PC-9 (cell line): Measurements from ENCODE around the gene UNC13D. TPM values are rescaled to one million over a fixed set of nuclear protein-coding genes. Genes with fewer than 3 reads are reported as not detected.

Experiments
- BruUV-seq: library from RNA; stranded (reverse); fragments of 400-500 nt; replicated peaks from 2 replicates; lab custom pipeline; 2021; lab: Mats Ljungman, UMichigan
- CTCF ChIA-PET: fragments of 300-600 bp; sonication (Branson Sonifier 250); formaldehyde crosslinking; loops from one replicate; lab custom pipeline; 2022; ENCODE audit warnings: antibody characterized with exemption; lab: Charles Lee
- POLR2A ChIA-PET: fragments of 300-600 bp; sonication (Branson Sonifier 250); formaldehyde crosslinking; loops from one replicate; lab custom pipeline; 2022; ENCODE audit warnings: antibody characterized with exemption; ENCODE audit not compliant: unreplicated experiment; lab: Charles Lee
- DNase-seq, 2 experiments: peaks; one replicate each; pipeline versions ENCODE4 v3.0.0 to v3.0.0-alpha.2; 2015 to 2022; ENCODE audit warnings: mixed read lengths in 1 of 2
- H2AFZ ChIP-seq: fragments of 200-600 bp; sonication (generic); 2 replicates; pipeline ENCODE4 v1.8.1; 2017; ENCODE audit warnings: antibody characterized with exemption
- H3F3A ChIP-seq: fragments of 200-600 bp; sonication (generic); 2 replicates; pipeline ENCODE4 v1.8.1; 2017; ENCODE audit warnings: antibody characterized with exemption, mild to moderate bottlenecking, low read depth; ENCODE audit not compliant: insufficient read depth
- H3K27ac ChIP-seq: fragments of 200-600 bp; sonication (generic); 2 replicates; pipeline ENCODE4 v1.6.1; 2016; ENCODE audit warnings: mixed run types
- H3K27me3 ChIP-seq: fragments of 200-600 bp; sonication (generic); 2 replicates; pipeline ENCODE4 v1.6.1; 2016; ENCODE audit warnings: low read depth, mixed run types; ENCODE audit not compliant: insufficient read depth
- H3K36me3 ChIP-seq: fragments of 200-600 bp; sonication (generic); 2 replicates; pipeline ENCODE4 v1.6.1; 2016; ENCODE audit warnings: low read depth, mixed run types
- H3K4me1 ChIP-seq: fragments of 200-600 bp; sonication (generic); replicated peaks from 2 replicates; pipeline ENCODE4 v1.6.1; 2016; ENCODE audit warnings: mixed run types; ENCODE audit not compliant: insufficient read depth
- H3K4me2 ChIP-seq: fragments of 200-600 bp; sonication (generic); 2 replicates; pipeline ENCODE4 v1.6.1; 2017; ENCODE audit warnings: mixed run types
- H3K4me3 ChIP-seq: fragments of 200-600 bp; sonication (generic); 2 replicates; pipeline ENCODE4 v1.6.1; 2016; ENCODE audit warnings: mixed run types
- H3K79me2 ChIP-seq: fragments of 200-600 bp; sonication (generic); 2 replicates; pipeline ENCODE4 v1.6.1; 2017; ENCODE audit warnings: low read depth, mixed run types
- H3K9me2 ChIP-seq: fragments of 200-600 bp; sonication (generic); 2 replicates; pipeline ENCODE4 v1.8.1; 2017; ENCODE audit warnings: mild to moderate bottlenecking; ENCODE audit not compliant: insufficient read depth
- H3K9me3 ChIP-seq: fragments of 200-600 bp; sonication (generic); 2 replicates; pipeline ENCODE4 v1.8.1; 2016; ENCODE audit warnings: low read depth; ENCODE audit not compliant: insufficient read depth
- H4K20me1 ChIP-seq: fragments of 200-600 bp; sonication (generic); 2 replicates; pipeline ENCODE4 v1.8.1; 2017; ENCODE audit not compliant: insufficient read depth
- EZH2 ChIP-seq: fragments of 200-600 bp; sonication (generic); IDR thresholded peaks from 2 replicates; pipeline ENCODE4 v1.8.0; 2017; ENCODE audit warnings: antibody characterized with exemption, low read depth
- intact Hi-C: fragments of 100-400 bp; cut with micrococcal nuclease; formaldehyde crosslinking; loops from one replicate; pipeline ENCODE4 v1.10.0; 2022; ENCODE audit not compliant: unreplicated experiment
- total RNA-seq: library from RNA; stranded (reverse); gene quantifications from 2 replicates; pipeline ENCODE4 v1.2.3, GENCODE V29; 2021
- TF ChIP-seq, protein P1 (sequence below): fragments of 200-600 bp; sonication (generic); conservative IDR thresholded peaks from 2 replicates; pipeline ENCODE4 v1.6.1; 2017; ENCODE audit warnings: mixed run types, antibody characterized with exemption, mild to moderate bottlenecking, moderate library complexity

Gene UNC13D
- total RNA-seq, 1 experiment from 2014 or later = 94.4 TPM

DNA sequence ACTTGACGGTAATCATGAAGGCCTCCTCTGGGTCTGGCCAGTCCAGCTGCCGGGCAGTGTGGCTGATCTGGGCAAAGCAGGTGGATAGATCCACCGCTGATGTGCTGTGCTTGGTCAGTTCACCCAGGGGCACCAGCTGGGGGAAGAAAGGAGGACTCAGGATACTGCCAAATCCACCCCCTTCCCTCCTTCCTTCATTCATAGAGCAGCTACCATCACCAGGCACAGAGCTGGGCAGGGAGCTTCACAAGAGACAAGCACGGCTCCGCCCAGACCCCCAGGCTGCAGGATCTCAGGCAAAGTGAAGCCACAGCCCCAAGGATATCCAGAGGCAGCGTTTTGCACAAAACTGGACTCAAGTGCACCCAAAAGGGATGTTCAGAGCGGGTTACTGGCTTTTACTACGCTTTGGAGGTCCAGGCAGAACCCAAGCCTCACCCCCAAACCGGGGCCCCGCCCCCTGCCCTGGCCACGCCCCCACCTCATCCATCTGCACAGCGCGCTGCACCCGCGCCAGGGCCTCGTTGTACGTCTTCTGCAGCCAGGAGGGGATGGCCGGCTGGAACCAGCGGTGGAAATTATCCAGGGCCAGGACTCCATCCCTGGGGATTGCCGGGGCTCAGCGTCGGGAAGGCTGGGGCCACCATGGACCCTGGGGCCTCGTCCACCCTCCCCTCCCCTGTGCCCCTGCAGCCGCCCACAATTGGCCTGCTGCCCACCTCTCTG, 9.1 kb downstream of the UNC13D start:
- H3F3A ChIP-seq = peaks cover 4% of the 10 kb centered on the region; the same call in 1 of the 2 replicates
- no peak overlapping the region for H2AFZ ChIP-seq
- no peaks in the 10 kb centered on the region for H4K20me1 ChIP-seq
- no peak for DNase-seq
- no peak for TF ChIP-seq EZH2
- TF ChIP-seq, protein P1, sequence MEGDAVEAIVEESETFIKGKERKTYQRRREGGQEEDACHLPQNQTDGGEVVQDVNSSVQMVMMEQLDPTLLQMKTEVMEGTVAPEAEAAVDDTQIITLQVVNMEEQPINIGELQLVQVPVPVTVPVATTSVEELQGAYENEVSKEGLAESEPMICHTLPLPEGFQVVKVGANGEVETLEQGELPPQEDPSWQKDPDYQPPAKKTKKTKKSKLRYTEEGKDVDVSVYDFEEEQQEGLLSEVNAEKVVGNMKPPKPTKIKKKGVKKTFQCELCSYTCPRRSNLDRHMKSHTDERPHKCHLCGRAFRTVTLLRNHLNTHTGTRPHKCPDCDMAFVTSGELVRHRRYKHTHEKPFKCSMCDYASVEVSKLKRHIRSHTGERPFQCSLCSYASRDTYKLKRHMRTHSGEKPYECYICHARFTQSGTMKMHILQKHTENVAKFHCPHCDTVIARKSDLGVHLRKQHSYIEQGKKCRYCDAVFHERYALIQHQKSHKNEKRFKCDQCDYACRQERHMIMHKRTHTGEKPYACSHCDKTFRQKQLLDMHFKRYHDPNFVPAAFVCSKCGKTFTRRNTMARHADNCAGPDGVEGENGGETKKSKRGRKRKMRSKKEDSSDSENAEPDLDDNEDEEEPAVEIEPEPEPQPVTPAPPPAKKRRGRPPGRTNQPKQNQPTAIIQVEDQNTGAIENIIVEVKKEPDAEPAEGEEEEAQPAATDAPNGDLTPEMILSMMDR = no peak
- H3K27ac ChIP-seq = no peak overlapping the region
- H3K4me2 ChIP-seq = no peak overlapping the region
- no peaks in the 10 kb centered on the region for H3K79me2 ChIP-seq
- intact Hi-C loops = no loop called here
- no peaks in the 10 kb centered on the region for H3K36me3 ChIP-seq
- H3K27me3 ChIP-seq = no peaks in the 10 kb centered on the region
- no peak overlapping the region for H3K4me3 ChIP-seq
- no TSS peak for BruUV-seq
- no peaks in the 10 kb centered on the region for H3K4me1 ChIP-seq
- POLR2A ChIA-PET = interaction anchor here (0.6 kb wide), 1 partner anchor 62 kb away, joined by 3 read pairs; no protein-coding TSS in a partner anchor
- no peaks in the 10 kb centered on the region for H3K9me2 ChIP-seq
- CTCF ChIA-PET = no interaction called here
- no peaks in the 10 kb centered on the region for H3K9me3 ChIP-seq

DNA sequence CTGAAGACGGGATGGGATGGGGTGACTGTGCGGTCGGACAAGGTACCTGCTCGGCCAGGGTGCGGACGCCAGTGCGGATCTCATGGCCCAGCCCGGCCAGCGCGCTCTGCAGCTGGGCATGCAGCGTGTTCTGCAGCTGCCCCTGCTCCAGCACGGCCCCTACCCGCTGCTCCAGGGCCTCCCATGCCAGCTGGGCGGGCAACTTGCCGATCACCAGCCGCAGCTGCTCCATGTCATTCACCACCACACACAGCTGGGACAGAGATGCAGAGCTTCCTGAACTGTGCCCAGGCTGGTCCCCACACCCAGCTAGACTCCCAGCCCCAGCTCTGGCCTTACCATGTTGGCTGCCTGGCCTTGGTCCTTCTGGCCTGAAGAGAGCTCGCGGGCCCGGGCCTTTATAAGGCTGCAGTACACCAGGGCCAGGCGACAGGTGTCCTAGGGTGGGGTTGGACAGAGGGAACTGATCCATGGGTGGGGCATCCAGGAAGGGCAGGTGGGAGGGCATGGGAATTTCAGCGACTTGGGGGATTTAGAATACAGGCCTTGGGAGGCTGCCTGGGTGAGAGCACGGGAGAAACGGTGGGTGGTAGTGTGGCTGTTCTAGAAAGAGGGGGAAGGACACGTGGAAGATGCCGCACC, 9.8 kb downstream of the UNC13D start:
- ChIA-PET CTCF (no interaction called here), POLR2A (no interaction called here)
- no peaks in the 10 kb centered on the region for H3K9me3 ChIP-seq
- intact Hi-C loops = no loop called here
- H3K4me3 ChIP-seq = no peak overlapping the region
- H2AFZ ChIP-seq = no peak overlapping the region
- no peak for DNase-seq
- no TSS peak for BruUV-seq
- H3K36me3 ChIP-seq = no peaks in the 10 kb centered on the region
- H3K27ac ChIP-seq = no peak overlapping the region
- no peaks in the 10 kb centered on the region for H4K20me1 ChIP-seq
- no peaks in the 10 kb centered on the region for H3K9me2 ChIP-seq
- H3F3A ChIP-seq = peaks cover 4% of the 10 kb centered on the region; the same call in 1 of the 2 replicates
- H3K4me1 ChIP-seq = no peaks in the 10 kb centered on the region
- TF ChIP-seq EZH2 = no peak
- TF ChIP-seq, protein P1 = no peak
- H3K4me2 ChIP-seq = no peak overlapping the region
- H3K79me2 ChIP-seq = no peaks in the 10 kb centered on the region
- no peaks in the 10 kb centered on the region for H3K27me3 ChIP-seq

DNA sequence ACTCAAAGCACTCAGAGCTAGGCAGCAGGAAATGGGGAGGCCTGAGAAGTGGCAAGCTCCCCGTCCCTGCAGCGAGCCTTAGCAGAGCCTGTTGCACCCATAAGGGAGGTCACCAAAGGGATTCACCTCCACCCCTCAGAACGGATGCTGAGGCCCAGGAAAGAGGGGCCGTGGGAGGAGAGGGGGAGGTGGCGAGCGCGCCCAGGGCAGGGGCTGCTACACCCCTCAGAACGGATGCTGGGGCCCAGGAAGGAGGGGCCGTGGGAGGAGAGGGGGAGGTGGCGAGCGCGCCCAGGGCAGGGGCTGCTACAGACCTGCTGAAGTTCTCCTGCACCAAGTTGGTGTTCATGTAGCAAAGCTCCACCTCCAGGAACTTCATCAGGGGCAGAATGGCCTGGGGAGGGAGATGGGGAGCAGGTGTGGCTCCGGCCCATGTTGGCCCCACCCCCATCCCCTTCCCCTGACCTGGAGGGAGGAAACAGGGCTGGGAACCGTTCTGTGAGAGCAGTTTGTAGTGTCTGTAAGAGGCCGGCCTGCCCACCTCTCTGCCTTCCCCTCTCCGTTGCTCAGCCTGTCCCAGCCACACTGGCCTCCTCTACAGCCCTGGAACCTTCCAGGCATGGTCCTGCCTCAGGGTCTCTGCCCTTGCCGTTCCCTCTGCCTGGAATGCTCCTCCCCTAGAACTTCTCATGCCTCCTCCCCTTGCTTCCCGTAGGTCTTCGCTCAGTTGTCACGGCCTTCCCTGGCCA, 11.4 kb downstream of the UNC13D start:
- Histone ChIP-seq H4K20me1 (no peaks in the 10 kb centered on the region), H3K36me3 (no peaks in the 10 kb centered on the region), H3K9me2 (no peaks in the 10 kb centered on the region), H3K27ac (no peak overlapping the region), H2AFZ (no peak overlapping the region), H3K79me2 (no peaks in the 10 kb centered on the region), H3K4me1 (no peaks in the 10 kb centered on the region), H3K27me3 (no peaks in the 10 kb centered on the region), H3K4me2 (no peak overlapping the region), H3K4me3 (no peak overlapping the region), H3K9me3 (no peaks in the 10 kb centered on the region), H3F3A (peaks cover 9% of the 10 kb centered on the region; the same call in 1 of the 2 replicates)
- ChIA-PET CTCF (no interaction called here), POLR2A (interaction anchor here (0.7 kb wide), 1 partner anchor 13 kb away, joined by 3 read pairs; no protein-coding TSS in a partner anchor)
- no peak for DNase-seq
- no TSS peak for BruUV-seq
- TF ChIP-seq EZH2 = no peak
- TF ChIP-seq, protein P1 = no peak
- intact Hi-C loops = no loop called here
